Measurements from ENCODE around the gene CRIM1. TPM values are rescaled to one million over a fixed set of nuclear protein-coding genes. Genes with fewer than 3 reads are reported as not detected.

The CRIM1 gene
- total RNA-seq, 1 donor from 2014 or later, result 60.4 TPM

DNA sequence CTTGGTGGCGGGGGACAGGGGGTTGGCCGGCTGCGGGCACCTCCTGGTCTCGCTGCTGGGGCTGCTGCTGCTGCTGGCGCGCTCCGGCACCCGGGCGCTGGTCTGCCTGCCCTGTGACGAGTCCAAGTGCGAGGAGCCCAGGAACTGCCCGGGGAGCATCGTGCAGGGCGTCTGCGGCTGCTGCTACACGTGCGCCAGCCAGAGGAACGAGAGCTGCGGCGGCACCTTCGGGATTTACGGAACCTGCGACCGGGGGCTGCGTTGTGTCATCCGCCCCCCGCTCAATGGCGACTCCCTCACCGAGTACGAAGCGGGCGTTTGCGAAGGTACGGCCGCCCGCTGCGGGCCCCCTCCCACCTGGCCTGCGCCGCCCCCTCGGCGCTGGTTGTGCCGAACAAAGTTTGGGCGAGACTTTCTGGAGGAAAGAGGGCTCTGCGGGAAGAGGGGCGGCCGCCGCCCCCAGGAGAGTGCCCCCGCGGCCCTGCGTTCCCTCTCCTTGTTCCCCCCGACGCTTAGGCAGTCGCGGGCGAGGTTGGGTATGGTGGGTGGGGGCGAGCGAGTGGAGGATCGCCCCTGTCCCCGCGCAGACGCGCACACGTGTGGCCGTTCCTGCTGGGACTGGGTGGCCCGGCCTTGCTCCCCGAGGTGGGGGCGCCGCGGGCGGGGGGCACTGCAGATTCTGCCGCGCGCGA is 866 bp downstream of the CRIM1 start:
- no peaks in the 10 kb centered on the region for H3K9me3 ChIP-seq
- TF ChIP-seq POLR2A (IDR thresholded peaks at IDR 0.05), result no peak
- peak in 1 of 2 donors; percentile 49 for TF ChIP-seq POLR2AphosphoS5 (IDR thresholded peaks at IDR 0.05; ENCODE audit: insufficient read depth in 1 of 2, low read depth in 1 of 2)
- no peaks in the 10 kb centered on the region for H3K36me3 ChIP-seq
- intact Hi-C loops (cut with DNase I), result loop anchor here (5.0 to 10.0 kb wide), 4 partner anchors 98 to 428 kb away; no protein-coding TSS in a partner anchor
- peaks cover 50% of the 10 kb centered on the region for H3K4me1 ChIP-seq
- peak overlapping the region; percentile 85 to 97 for H3K4me3 ChIP-seq
- peak overlapping the region; percentile 86 for H3K27ac ChIP-seq
- H3K27me3 ChIP-seq, result no peaks in the 10 kb centered on the region
- no peak for DNase-seq (ENCODE audit: extremely low spot score in 2 of 2)

GRCh38 chr2:36356990-36357846 is 1.6 kb downstream of the CRIM1 start:
- intact Hi-C loops (cut with DNase I), result loop anchor here (5.0 to 10.0 kb wide), 4 partner anchors 98 to 428 kb away; no protein-coding TSS in a partner anchor
- DNase-seq (ENCODE audit: extremely low spot score in 2 of 2), result no peak
- no peaks in the 10 kb centered on the region for H3K36me3 ChIP-seq
- H3K4me1 ChIP-seq, result peaks cover 58% of the 10 kb centered on the region
- peak overlapping the region; percentile 85 to 97 for H3K4me3 ChIP-seq
- peak overlapping the region; percentile 86 for H3K27ac ChIP-seq
- no peaks in the 10 kb centered on the region for H3K27me3 ChIP-seq
- TF ChIP-seq POLR2AphosphoS5 (IDR thresholded peaks at IDR 0.05; ENCODE audit: insufficient read depth in 1 of 2, low read depth in 1 of 2), result peak in 1 of 2 donors; percentile 64
- TF ChIP-seq POLR2A (IDR thresholded peaks at IDR 0.05), result peak in 1 of 2 donors; percentile 0
- TF ChIP-seq, protein P1, sequence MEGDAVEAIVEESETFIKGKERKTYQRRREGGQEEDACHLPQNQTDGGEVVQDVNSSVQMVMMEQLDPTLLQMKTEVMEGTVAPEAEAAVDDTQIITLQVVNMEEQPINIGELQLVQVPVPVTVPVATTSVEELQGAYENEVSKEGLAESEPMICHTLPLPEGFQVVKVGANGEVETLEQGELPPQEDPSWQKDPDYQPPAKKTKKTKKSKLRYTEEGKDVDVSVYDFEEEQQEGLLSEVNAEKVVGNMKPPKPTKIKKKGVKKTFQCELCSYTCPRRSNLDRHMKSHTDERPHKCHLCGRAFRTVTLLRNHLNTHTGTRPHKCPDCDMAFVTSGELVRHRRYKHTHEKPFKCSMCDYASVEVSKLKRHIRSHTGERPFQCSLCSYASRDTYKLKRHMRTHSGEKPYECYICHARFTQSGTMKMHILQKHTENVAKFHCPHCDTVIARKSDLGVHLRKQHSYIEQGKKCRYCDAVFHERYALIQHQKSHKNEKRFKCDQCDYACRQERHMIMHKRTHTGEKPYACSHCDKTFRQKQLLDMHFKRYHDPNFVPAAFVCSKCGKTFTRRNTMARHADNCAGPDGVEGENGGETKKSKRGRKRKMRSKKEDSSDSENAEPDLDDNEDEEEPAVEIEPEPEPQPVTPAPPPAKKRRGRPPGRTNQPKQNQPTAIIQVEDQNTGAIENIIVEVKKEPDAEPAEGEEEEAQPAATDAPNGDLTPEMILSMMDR (IDR thresholded peaks at IDR 0.05), result no peak
- no peaks in the 10 kb centered on the region for H3K9me3 ChIP-seq

GRCh38 chr2:36357847-36358659 is 2.5 kb downstream of the CRIM1 start:
- H3K4me1 ChIP-seq, result peaks cover 66% of the 10 kb centered on the region
- H3K36me3 ChIP-seq, result no peaks in the 10 kb centered on the region
- intact Hi-C loops (cut with DNase I), result loop anchor here (5.0 to 10.0 kb wide), 4 partner anchors 97 to 427 kb away; no protein-coding TSS in a partner anchor
- TF ChIP-seq, protein P1 (IDR thresholded peaks at IDR 0.05), result peak; percentile 14 to 59 (median 23)
- TF ChIP-seq POLR2AphosphoS5 (IDR thresholded peaks at IDR 0.05; ENCODE audit: insufficient read depth in 1 of 2, low read depth in 1 of 2) (peak in 1 of 2 donors; percentile 32), POLR2A (IDR thresholded peaks at IDR 0.05) (no peak)
- H3K4me3 ChIP-seq, result peak overlapping the region; percentile 85 to 97
- H3K27ac ChIP-seq, result peak overlapping the region; percentile 86
- DNase-seq (ENCODE audit: extremely low spot score in 2 of 2), result no peak
- no peaks in the 10 kb centered on the region for H3K9me3 ChIP-seq
- H3K27me3 ChIP-seq, result no peaks in the 10 kb centered on the region

GRCh38 chr2:36359067-36359466 is 3.5 kb downstream of the CRIM1 start:
- Histone ChIP-seq H3K9me3 (no peaks in the 10 kb centered on the region), H3K4me3 (peak overlapping the region in 1 of 2 donors; percentile 97), H3K4me1 (peaks cover 74% of the 10 kb centered on the region), H3K36me3 (no peaks in the 10 kb centered on the region), H3K27ac (peak overlapping the region; percentile 86), H3K27me3 (no peaks in the 10 kb centered on the region)
- no peak for TF ChIP-seq POLR2A (IDR thresholded peaks at IDR 0.05)
- TF ChIP-seq POLR2AphosphoS5 (IDR thresholded peaks at IDR 0.05; ENCODE audit: insufficient read depth in 1 of 2, low read depth in 1 of 2), result no peak
- TF ChIP-seq, protein P1 (IDR thresholded peaks at IDR 0.05), result no peak
- intact Hi-C loops (cut with DNase I), result loop anchor here (5.0 to 10.0 kb wide), 4 partner anchors 96 to 426 kb away; no protein-coding TSS in a partner anchor
- no peak for DNase-seq (ENCODE audit: extremely low spot score in 2 of 2)

GRCh38 chr2:36360063-36360462 is 4.5 kb downstream of the CRIM1 start:
- Histone ChIP-seq H3K4me3 (no peak overlapping the region), H3K4me1 (peaks cover 69% of the 10 kb centered on the region), H3K27ac (peak overlapping the region; percentile 27), H3K27me3 (no peaks in the 10 kb centered on the region), H3K9me3 (no peaks in the 10 kb centered on the region), H3K36me3 (no peaks in the 10 kb centered on the region)
- TF ChIP-seq, protein P1 (IDR thresholded peaks at IDR 0.05), result no peak
- no peak for TF ChIP-seq POLR2AphosphoS5 (IDR thresholded peaks at IDR 0.05; ENCODE audit: insufficient read depth in 1 of 2, low read depth in 1 of 2)
- no peak for TF ChIP-seq POLR2A (IDR thresholded peaks at IDR 0.05)
- DNase-seq (ENCODE audit: extremely low spot score in 2 of 2), result no peak
- intact Hi-C loops (cut with DNase I), result no loop called here

All from vagina (tissue), 2 donors.